Measurements from ENCODE around the gene TMEM272. TPM values are rescaled to one million over a fixed set of nuclear protein-coding genes. Genes with fewer than 3 reads are reported as not detected.
A peak's percentile ranks its signal among the peaks of the same experiment; 100 is the strongest.

TMEM272 gene
- total RNA-seq, 4 donors from 2014 or later, result not detected

GRCh38 chr13:51801631-51802099 is 43.3 kb downstream of the TMEM272 start:
- TF ChIP-seq POLR2A (IDR thresholded peaks at IDR 0.05) (no peak), CTCF (IDR thresholded peaks at IDR 0.05) (peak in 2 of 5 experiments; percentile 39 to 46)
- Histone ChIP-seq H3K36me3 (no peaks in the 10 kb centered on the region), H3K4me3 (no peak overlapping the region), H3K4me1 (peaks cover 20 to 44% (median 30%) of the 10 kb centered on the region in 4 donors), H3K27me3 (no peaks in the 10 kb centered on the region), H3K27ac (peak overlapping the region; percentile 99 to 100 (median 100)), H3K9me3 (no peaks in the 10 kb centered on the region)
- DNase-seq, result peak; percentile 87
- 55 to 66% methylated on average over 5 to 7 of the region's 7 CpGs for WGBS, 2 donors (ENCODE audit: low coverage in 1 of 2)
- in situ Hi-C loops (cut with MboI; ENCODE audit: low pct_ligation_motif_present in 1 of 4, low pct_unique_long_range_greater_than_20kb in 1 of 4, low sequenced_read_pairs in 3 of 4) (loop anchor here in 2 of 4 donors (10.0 to 25.0 kb wide), 3 partner anchors 217 to 636 kb away; partner anchors contain the start of genes NEK5 (in 1 of the 2) and WDFY2 (in 1 of the 2)), intact Hi-C loops (cut with DNase I; ENCODE audit: low total_unique reads) (loop anchor here (5.0 to 10.0 kb wide), 2 partner anchors 217 to 349 kb away; partner anchors contain the start of genes INTS6 and WDFY2)

- Histone ChIP-seq H3K4me3 (no peak overlapping the region), H3K36me3 (no peaks in the 10 kb centered on the region), H3K27ac (peak overlapping the region; percentile 99 to 100 (median 100)), H3K27me3 (no peaks in the 10 kb centered on the region), H3K4me1 (peaks cover 20 to 44% (median 30%) of the 10 kb centered on the region in 4 donors), H3K9me3 (no peaks in the 10 kb centered on the region)
- peak; percentile 41 for DNase-seq
- TF ChIP-seq CTCF (IDR thresholded peaks at IDR 0.05) (no peak), EP300 (IDR thresholded peaks at IDR 0.05; ENCODE audit: low read depth) (no peak), POLR2AphosphoS5 (IDR thresholded peaks at IDR 0.05) (no peak), POLR2A (IDR thresholded peaks at IDR 0.05) (no peak)
- 69% methylated on average over 5 of the region's 5 CpGs; no CpG with 5 or more reads in 1 of the 2 donors for WGBS, 2 donors (ENCODE audit: low coverage in 1 of 2)
- intact Hi-C loops (cut with DNase I; ENCODE audit: low total_unique reads) (loop anchor here (5.0 to 10.0 kb wide), 2 partner anchors 216 to 348 kb away; partner anchors contain the start of genes INTS6 and WDFY2), in situ Hi-C loops (cut with MboI; ENCODE audit: low pct_ligation_motif_present in 1 of 4, low pct_unique_long_range_greater_than_20kb in 1 of 4, low sequenced_read_pairs in 3 of 4) (loop anchor here in 2 of 4 donors (10.0 to 25.0 kb wide), 3 partner anchors 216 to 637 kb away; partner anchors contain the start of genes NEK5 (in 1 of the 2) and WDFY2 (in 1 of the 2))
Observed at GRCh38 chr13:51800486-51800885, 44.5 kb downstream of the TMEM272 start.

- DNase-seq, result no peak
- no peaks in the 10 kb centered on the region for H3K9me3 ChIP-seq
- no peak overlapping the region for H3K27ac ChIP-seq
- 90 to 100% methylated on average over 1 to 12 of the region's 12 CpGs for WGBS, 2 donors (ENCODE audit: low coverage in 1 of 2)
- in situ Hi-C loops (cut with MboI; ENCODE audit: low pct_ligation_motif_present in 1 of 4, low pct_unique_long_range_greater_than_20kb in 1 of 4, low sequenced_read_pairs in 3 of 4), result loop anchor here (10.0 to 25.0 kb wide), 3 partner anchors 212 to 362 kb away; partner anchors contain the start of gene WDFY2 (in 1 of the 4)
- intact Hi-C loops (cut with DNase I; ENCODE audit: low total_unique reads), result no loop called here
- TF ChIP-seq POLR2AphosphoS5 (IDR thresholded peaks at IDR 0.05), result no peak
- no peak for TF ChIP-seq POLR2A (IDR thresholded peaks at IDR 0.05)
- TF ChIP-seq EP300 (IDR thresholded peaks at IDR 0.05; ENCODE audit: low read depth), result no peak
- TF ChIP-seq CTCF (IDR thresholded peaks at IDR 0.05), result no peak
- peaks cover 20 to 33% (median 24%) of the 10 kb centered on the region in 4 donors for H3K4me1 ChIP-seq
- no peaks in the 10 kb centered on the region for H3K36me3 ChIP-seq
- no peaks in the 10 kb centered on the region for H3K27me3 ChIP-seq
- no peak overlapping the region for H3K4me3 ChIP-seq
Observed at GRCh38 chr13:51799261-51799660, 45.7 kb downstream of the TMEM272 start.

GRCh38 chr13:51797664-51798488 is 47.1 kb downstream of the TMEM272 start:
- H3K4me3 ChIP-seq, result no peak overlapping the region
- peak; percentile 51 for DNase-seq
- H3K27ac ChIP-seq, result no peak overlapping the region
- no peaks in the 10 kb centered on the region for H3K36me3 ChIP-seq
- intact Hi-C loops (cut with DNase I; ENCODE audit: low total_unique reads) (no loop called here), in situ Hi-C loops (cut with MboI; ENCODE audit: low pct_ligation_motif_present in 1 of 4, low pct_unique_long_range_greater_than_20kb in 1 of 4, low sequenced_read_pairs in 3 of 4) (loop anchor here (10.0 to 25.0 kb wide), 3 partner anchors 211 to 361 kb away; partner anchors contain the start of gene WDFY2 (in 1 of the 4))
- TF ChIP-seq POLR2A (IDR thresholded peaks at IDR 0.05) (no peak), CTCF (IDR thresholded peaks at IDR 0.05) (peak; percentile 42 to 70 (median 47)), POLR2AphosphoS5 (IDR thresholded peaks at IDR 0.05) (no peak)
- no peaks in the 10 kb centered on the region for H3K27me3 ChIP-seq
- H3K4me1 ChIP-seq, result peaks cover 16 to 27% (median 17%) of the 10 kb centered on the region in 4 donors
- WGBS, 2 donors (ENCODE audit: low coverage in 1 of 2), result 60 to 70% methylated on average over 3 to 12 of the region's 12 CpGs
- no peaks in the 10 kb centered on the region for H3K9me3 ChIP-seq

Measured in transverse colon (tissue), 4 donors.